Measurements from ENCODE around the gene ENTPD5.

The ENTPD5 gene

GRCh38 chr14:74038020-74038859, 19.2 kb upstream of the ENTPD5 start:
- Histone ChIP-seq H3K9me3 (ENCODE audit: low read length) (no peaks in the 10 kb centered on the region), H3K4me3 (ENCODE audit: low read depth, low read length, poor library complexity, severe bottlenecking) (no peak overlapping the region), H2AFZ (ENCODE audit: low read length) (no peak overlapping the region), H3K4me2 (ENCODE audit: low read length) (no peak overlapping the region), H3F3A (ENCODE audit: insufficient read depth, low read length) (no peaks in the 10 kb centered on the region), H3K27me3 (ENCODE audit: insufficient read depth, low read length) (no peaks in the 10 kb centered on the region), H3K4me1 (ENCODE audit: insufficient read depth, low read length, severe bottlenecking) (no peaks in the 10 kb centered on the region), H3K36me3 (ENCODE audit: insufficient read depth, low read length) (no peaks in the 10 kb centered on the region), H3K79me2 (ENCODE audit: insufficient read depth, low read length) (no peaks in the 10 kb centered on the region), H3K9ac (ENCODE audit: low read length) (no peak overlapping the region), H3K9me2 (ENCODE audit: low read depth, low read length) (no peaks in the 10 kb centered on the region), H4K20me1 (ENCODE audit: insufficient read depth, low read length) (no peaks in the 10 kb centered on the region), H3K27ac (ENCODE audit: low read depth, low read length, poor library complexity, severe bottlenecking) (no peak overlapping the region)
- TF ChIP-seq, protein P1, sequence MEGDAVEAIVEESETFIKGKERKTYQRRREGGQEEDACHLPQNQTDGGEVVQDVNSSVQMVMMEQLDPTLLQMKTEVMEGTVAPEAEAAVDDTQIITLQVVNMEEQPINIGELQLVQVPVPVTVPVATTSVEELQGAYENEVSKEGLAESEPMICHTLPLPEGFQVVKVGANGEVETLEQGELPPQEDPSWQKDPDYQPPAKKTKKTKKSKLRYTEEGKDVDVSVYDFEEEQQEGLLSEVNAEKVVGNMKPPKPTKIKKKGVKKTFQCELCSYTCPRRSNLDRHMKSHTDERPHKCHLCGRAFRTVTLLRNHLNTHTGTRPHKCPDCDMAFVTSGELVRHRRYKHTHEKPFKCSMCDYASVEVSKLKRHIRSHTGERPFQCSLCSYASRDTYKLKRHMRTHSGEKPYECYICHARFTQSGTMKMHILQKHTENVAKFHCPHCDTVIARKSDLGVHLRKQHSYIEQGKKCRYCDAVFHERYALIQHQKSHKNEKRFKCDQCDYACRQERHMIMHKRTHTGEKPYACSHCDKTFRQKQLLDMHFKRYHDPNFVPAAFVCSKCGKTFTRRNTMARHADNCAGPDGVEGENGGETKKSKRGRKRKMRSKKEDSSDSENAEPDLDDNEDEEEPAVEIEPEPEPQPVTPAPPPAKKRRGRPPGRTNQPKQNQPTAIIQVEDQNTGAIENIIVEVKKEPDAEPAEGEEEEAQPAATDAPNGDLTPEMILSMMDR (IDR thresholded peaks at IDR 0.05; ENCODE audit: low read length) = peak; percentile 78
- TF ChIP-seq EZH2 (IDR thresholded peaks at IDR 0.05; ENCODE audit: borderline replicate concordance, low read length) = no peak

DNA sequence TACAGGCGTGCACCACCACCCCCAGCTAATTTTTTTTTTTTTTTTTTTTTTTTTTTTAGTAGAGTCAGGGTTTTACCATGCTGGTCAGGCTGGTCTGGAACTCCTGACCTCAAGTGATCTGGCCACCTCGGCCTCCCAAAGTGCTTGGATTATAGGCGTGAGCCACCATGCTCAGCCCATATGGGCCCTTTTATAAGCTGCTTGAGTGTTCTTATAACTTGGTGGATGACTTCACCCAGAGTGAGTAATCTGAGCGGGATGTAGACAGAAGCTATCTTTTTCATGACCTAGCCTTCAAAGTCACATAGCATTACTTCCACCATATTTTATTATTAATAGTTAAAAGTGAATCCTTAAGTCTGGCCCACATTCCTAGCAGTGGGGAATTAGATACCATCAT, 16.5 kb upstream of the ENTPD5 start:
- H3F3A ChIP-seq (ENCODE audit: insufficient read depth, low read length) = no peaks in the 10 kb centered on the region
- no peaks in the 10 kb centered on the region for H3K4me1 ChIP-seq (ENCODE audit: insufficient read depth, low read length, severe bottlenecking)
- H3K4me3 ChIP-seq (ENCODE audit: low read depth, low read length, poor library complexity, severe bottlenecking) = no peak overlapping the region
- no peak overlapping the region for H3K9ac ChIP-seq (ENCODE audit: low read length)
- no peaks in the 10 kb centered on the region for H3K9me3 ChIP-seq (ENCODE audit: low read length)
- H3K36me3 ChIP-seq (ENCODE audit: insufficient read depth, low read length) = no peaks in the 10 kb centered on the region
- no peaks in the 10 kb centered on the region for H3K27me3 ChIP-seq (ENCODE audit: insufficient read depth, low read length)
- H4K20me1 ChIP-seq (ENCODE audit: insufficient read depth, low read length) = no peaks in the 10 kb centered on the region
- no peaks in the 10 kb centered on the region for H3K9me2 ChIP-seq (ENCODE audit: low read depth, low read length)
- no peaks in the 10 kb centered on the region for H3K79me2 ChIP-seq (ENCODE audit: insufficient read depth, low read length)
- no peak overlapping the region for H3K27ac ChIP-seq (ENCODE audit: low read depth, low read length, poor library complexity, severe bottlenecking)
- no peak overlapping the region for H2AFZ ChIP-seq (ENCODE audit: low read length)
- no peak overlapping the region for H3K4me2 ChIP-seq (ENCODE audit: low read length)
- no peak for TF ChIP-seq EZH2 (IDR thresholded peaks at IDR 0.05; ENCODE audit: borderline replicate concordance, low read length)
- TF ChIP-seq, protein P1 (IDR thresholded peaks at IDR 0.05; ENCODE audit: low read length) = no peak

DNA sequence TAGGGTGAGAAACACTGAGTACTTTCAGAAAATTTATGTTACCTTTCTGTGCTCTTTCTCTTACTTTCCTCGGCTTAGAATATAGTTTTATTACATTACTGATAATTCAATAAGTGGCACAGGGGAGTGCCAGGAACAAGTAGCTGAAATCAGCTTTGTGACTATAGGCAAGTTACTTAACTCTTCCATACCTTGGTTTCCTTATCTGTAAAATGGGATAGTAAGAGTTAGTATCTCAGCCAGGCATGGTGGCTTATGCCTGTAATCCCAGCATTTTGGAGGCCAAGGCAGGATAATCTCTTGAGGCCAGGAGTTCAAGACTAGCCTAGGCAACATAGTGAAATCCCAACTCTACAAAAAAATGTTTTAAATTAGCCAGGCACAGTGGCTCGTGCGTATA, 15.5 kb upstream of the ENTPD5 start:
- H3K4me2 ChIP-seq (ENCODE audit: low read length) = no peak overlapping the region
- no peak overlapping the region for H3K4me3 ChIP-seq (ENCODE audit: low read depth, low read length, poor library complexity, severe bottlenecking)
- no peaks in the 10 kb centered on the region for H3K9me2 ChIP-seq (ENCODE audit: low read depth, low read length)
- H4K20me1 ChIP-seq (ENCODE audit: insufficient read depth, low read length) = no peaks in the 10 kb centered on the region
- no peaks in the 10 kb centered on the region for H3F3A ChIP-seq (ENCODE audit: insufficient read depth, low read length)
- H3K27me3 ChIP-seq (ENCODE audit: insufficient read depth, low read length) = no peaks in the 10 kb centered on the region
- H3K27ac ChIP-seq (ENCODE audit: low read depth, low read length, poor library complexity, severe bottlenecking) = no peak overlapping the region
- no peaks in the 10 kb centered on the region for H3K9me3 ChIP-seq (ENCODE audit: low read length)
- H2AFZ ChIP-seq (ENCODE audit: low read length) = no peak overlapping the region
- no peaks in the 10 kb centered on the region for H3K79me2 ChIP-seq (ENCODE audit: insufficient read depth, low read length)
- no peaks in the 10 kb centered on the region for H3K36me3 ChIP-seq (ENCODE audit: insufficient read depth, low read length)
- TF ChIP-seq EZH2 (IDR thresholded peaks at IDR 0.05; ENCODE audit: borderline replicate concordance, low read length) = no peak
- TF ChIP-seq, protein P1 (IDR thresholded peaks at IDR 0.05; ENCODE audit: low read length) = no peak
- no peaks in the 10 kb centered on the region for H3K4me1 ChIP-seq (ENCODE audit: insufficient read depth, low read length, severe bottlenecking)
- no peak overlapping the region for H3K9ac ChIP-seq (ENCODE audit: low read length)
